Liver (tissue), 3 donors: ENCODE results near the gene MAMDC4.

Source experiments
- ATF3 ChIP-seq: IDR thresholded peaks from 2 replicates; pipeline ENCODE4 v1.6.1; 2016; ENCODE audit warnings: antibody characterized with exemption
- CTCF ChIP-seq: fragments of 150-350 bp; IDR thresholded peaks from 2 replicates; pipeline ENCODE4 v1.5.1; 2017; ENCODE audit warnings: improper control_type of control experiment, low read depth, low read length; ENCODE audit not compliant: missing input control
- EGR1 ChIP-seq, 2 donors: IDR thresholded peaks; 2 replicates each; pipeline ENCODE4 v1.6.1; 2016 to 2018; ENCODE audit warnings: antibody characterized with exemption in 2 of 2, low read depth in 2 of 2
- FOXA1 ChIP-seq: IDR thresholded peaks from 2 replicates; pipeline ENCODE4 v1.6.1; 2016; ENCODE audit warnings: antibody characterized with exemption
- FOXA2 ChIP-seq: IDR thresholded peaks from 2 replicates; pipeline ENCODE4 v1.6.1; 2016; ENCODE audit warnings: antibody characterized with exemption
- GABPA ChIP-seq, 2 donors: IDR thresholded peaks in 1 of 2; conservative IDR thresholded peaks in 1 of 2; 2 replicates each; pipeline ENCODE4 v1.6.1; 2016; ENCODE audit warnings: antibody characterized with exemption in 2 of 2, mild to moderate bottlenecking in 1 of 2, moderate library complexity in 1 of 2
- JUND ChIP-seq, 2 donors: IDR thresholded peaks; 2 replicates each; pipeline ENCODE4 v1.6.1; 2016; ENCODE audit warnings: antibody characterized with exemption in 2 of 2
- MAX ChIP-seq: IDR thresholded peaks from 2 replicates; pipeline ENCODE4 v1.6.1; 2016; ENCODE audit warnings: antibody characterized with exemption
- RAD21 ChIP-seq, 2 donors: IDR thresholded peaks; 2 replicates each; pipeline ENCODE4 v1.6.1; 2016; ENCODE audit warnings: antibody characterized with exemption in 2 of 2, mild to moderate bottlenecking in 2 of 2
- REST ChIP-seq: IDR thresholded peaks from 2 replicates; pipeline ENCODE4 v1.6.1; 2016; ENCODE audit warnings: antibody characterized with exemption, mild to moderate bottlenecking
- SP1 ChIP-seq: IDR thresholded peaks from 2 replicates; pipeline ENCODE4 v1.6.1; 2018; ENCODE audit warnings: antibody characterized with exemption, mild to moderate bottlenecking
- TAF1 ChIP-seq: conservative IDR thresholded peaks from 2 replicates; pipeline ENCODE4 v1.6.1; 2016; ENCODE audit warnings: antibody characterized with exemption, mild to moderate bottlenecking
- YY1 ChIP-seq: IDR thresholded peaks from 2 replicates; pipeline ENCODE4 v1.6.1; 2016; ENCODE audit warnings: antibody characterized with exemption, mild to moderate bottlenecking
- ZBTB33 ChIP-seq: IDR thresholded peaks from 2 replicates; pipeline ENCODE4 v1.6.1; 2016; ENCODE audit warnings: antibody characterized with exemption
- donor health status: healthy.
- donor health status: healthy.

GRCh38 chr9:136825295-136826187 is 26.6 kb upstream of the MAMDC4 start:
- TF ChIP-seq GABPA (IDR thresholded peaks at IDR 0.05 in 1 of 2, conservative IDR thresholded peaks at IDR 0.05 in 1 of 2) (no peak), CTCF (no peak), YY1 (no peak), REST (no peak), RAD21 (IDR thresholded peaks at IDR 0.05) (no peak), TAF1 (no peak), FOXA2 (no peak), ZBTB33 (no peak), FOXA1 (no peak), EGR1 (IDR thresholded peaks at IDR 0.05; ENCODE audit: low read depth in 2 of 2) (no peak), MAX (no peak), JUND (IDR thresholded peaks at IDR 0.05) (no peak), ATF3 (no peak), SP1 (no peak)
